Measurements from ENCODE around the gene IFI6. TPM values are rescaled to one million over a fixed set of nuclear protein-coding genes. Genes with fewer than 3 reads are reported as not detected.

Gene IFI6
- total and polyA plus RNA-seq, 2 of the 13 experiments (the other 11 are each of a cell fraction or from before 2014, with no cell fraction given), result 12.9 to 13.2 TPM

DNA sequence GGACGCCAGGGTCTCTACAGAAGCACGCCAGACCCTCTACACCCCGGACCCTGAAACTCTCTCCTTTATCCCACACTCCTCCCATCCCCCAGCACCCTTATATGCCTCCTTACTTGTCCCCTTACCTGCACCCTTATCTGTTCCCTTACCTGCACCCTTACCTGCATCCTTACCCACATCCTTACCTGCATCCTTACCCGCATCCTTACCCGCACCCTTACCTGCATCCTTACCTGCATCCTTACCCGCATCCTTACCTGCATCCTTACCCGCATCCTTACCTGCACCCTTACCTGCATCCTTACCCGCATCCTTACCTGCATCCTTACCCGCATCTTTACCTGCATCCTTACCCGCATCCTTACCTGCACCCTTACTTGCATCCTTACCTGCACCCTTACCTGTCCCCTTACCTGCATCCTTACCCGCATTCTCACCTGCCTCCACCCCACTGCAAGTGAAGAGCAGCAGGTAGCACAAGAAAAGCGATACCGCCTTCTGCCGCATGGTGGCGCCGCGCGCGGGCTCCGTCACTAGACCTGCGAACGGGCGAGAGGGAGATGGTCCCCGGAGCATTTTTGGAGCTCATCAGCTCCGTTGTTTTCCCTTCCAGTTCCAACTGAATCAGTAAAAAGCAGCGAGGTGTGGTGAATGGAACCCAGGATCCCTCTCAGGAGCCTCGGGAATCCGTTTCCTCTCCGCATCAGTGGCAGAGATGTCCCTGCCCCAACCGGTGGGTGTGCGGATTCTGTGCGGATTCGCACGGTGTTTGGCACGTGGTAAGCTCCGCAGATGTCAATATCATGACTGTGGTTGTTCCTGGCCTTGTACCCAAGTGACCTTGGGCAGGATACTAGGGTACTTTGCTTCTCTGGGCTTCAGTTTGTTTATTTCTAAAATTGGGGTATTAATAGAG is 2.9 kb downstream of the IFI6 start (continued):
- TF ChIP-seq ETV5 (CRISPR knock-in tag; IDR thresholded peaks at IDR 0.05; ENCODE audit: borderline replicate concordance), result no peak
- no peak for TF ChIP-seq ZNF792 (CRISPR knock-in tag; IDR thresholded peaks at IDR 0.05)
- TF ChIP-seq ZZZ3 (CRISPR knock-in tag; IDR thresholded peaks at IDR 0.05; ENCODE audit: borderline replicate concordance), result no peak
- no peak for TF ChIP-seq FLYWCH1 (CRISPR knock-in tag; IDR thresholded peaks at IDR 0.05)
- no peak for TF ChIP-seq ARNT (IDR thresholded peaks at IDR 0.05)
- no peak for TF ChIP-seq FIP1L1 (IDR thresholded peaks at IDR 0.05; ENCODE audit: borderline replicate concordance, insufficient read depth, low read depth, low read length)
- TF ChIP-seq ZNF878 (CRISPR knock-in tag; IDR thresholded peaks at IDR 0.05), result no peak

DNA sequence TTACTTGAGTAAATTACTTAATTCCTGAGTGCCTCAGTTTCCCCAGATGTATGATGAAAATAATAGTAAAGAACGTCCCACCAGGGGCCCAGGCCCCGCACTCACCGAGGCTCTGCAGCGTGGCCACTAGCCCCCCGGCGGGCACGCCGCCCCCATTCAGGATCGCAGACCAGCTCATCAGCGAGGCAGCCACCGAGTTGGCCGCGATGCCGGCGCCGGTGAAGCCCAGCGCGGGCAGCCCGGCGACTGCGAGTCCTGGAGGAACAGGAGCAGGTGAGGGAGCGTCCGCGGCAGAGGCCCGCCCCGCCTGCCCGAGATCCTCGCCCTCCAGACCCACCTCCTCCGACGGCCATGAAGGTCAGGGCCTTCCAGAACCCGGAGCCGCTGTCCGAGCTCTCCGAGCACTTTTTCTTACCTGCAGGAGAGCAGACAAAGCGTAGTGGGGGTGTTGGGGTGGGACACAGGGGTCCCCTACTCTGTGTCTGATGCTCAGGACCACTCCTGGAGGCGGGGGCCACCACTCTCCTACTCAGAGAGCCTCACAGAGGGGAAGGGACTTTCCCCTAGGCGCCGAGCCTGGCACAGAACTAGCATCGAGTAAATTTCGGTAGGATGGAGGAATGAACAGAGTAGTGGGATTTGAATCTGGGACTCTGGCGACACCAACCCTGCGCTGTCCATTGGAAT is 3.7 kb downstream of the IFI6 start:
- no peak overlapping the region for H3K4me2 ChIP-seq (ENCODE audit: low read depth, low read length)
- H3K4me3 ChIP-seq (replicated peaks in 1 of 3; ENCODE audit: insufficient read depth in 1 of 3, low read depth in 2 of 3, low read length in 3 of 3), result no peak overlapping the region
- peaks cover 38% of the 10 kb centered on the region for H3K4me1 ChIP-seq (ENCODE audit: insufficient read depth, low read length)
- 71% methylated on average over 15 of the region's 42 CpGs for WGBS (ENCODE audit: low lambda C conversion rate)
- no peak for DNase-seq (ENCODE audit: low spot score)
- H3K9me3 ChIP-seq (ENCODE audit: low read length), result no peaks in the 10 kb centered on the region
- in situ Hi-C loops (cut with HindIII; ENCODE audit: extremely low pct_ligation_motif_present, low pct_unique_long_range_greater_than_20kb), result loop anchor here (5.0 kb wide), 1 partner anchor 54 kb away; no protein-coding TSS in a partner anchor
- no peaks in the 10 kb centered on the region for H4K20me1 ChIP-seq (ENCODE audit: insufficient read depth, low read length)
- no peak overlapping the region for H3K9ac ChIP-seq (ENCODE audit: insufficient read depth, low read depth, low read length)
- POLR2A ChIA-PET, result no interaction called here
- no peak overlapping the region for H2AFZ ChIP-seq (ENCODE audit: low read length)
- no peak for ATAC-seq
- no peaks in the 10 kb centered on the region for H3K36me3 ChIP-seq (replicated peaks in 1 of 2; ENCODE audit: control insufficient read depth in 1 of 2, insufficient read depth in 2 of 2, low read length in 2 of 2)
- H3K27me3 ChIP-seq (ENCODE audit: control insufficient read depth in 1 of 2, insufficient read depth in 2 of 2, low read length in 2 of 2), result no peaks in the 10 kb centered on the region
- H3K79me2 ChIP-seq (ENCODE audit: insufficient read depth, low read length), result no peaks in the 10 kb centered on the region
- BruUV-seq (replicated peaks), result no TSS peak
- no peak for FAIRE-seq
- H3K27ac ChIP-seq (ENCODE audit: extremely low read length, insufficient read depth, low read length), result no peak overlapping the region
- intact Hi-C loops (cut with micrococcal nuclease; ENCODE audit: unreplicated experiment), result loop anchor here (10.0 kb wide), 1 partner anchor 273 kb away; the partner anchor contains the start of gene GPR3
- CTCF ChIA-PET (ENCODE audit: low intra/inter-chr PET ratio, low total read pairs), result interaction anchor here (1.7 kb wide), 1 partner anchor 51 kb away, joined by 7 read pairs; no protein-coding TSS in a partner anchor
- TF ChIP-seq AKAP8 (CRISPR knock-in tag; IDR thresholded peaks at IDR 0.05) (no peak), ZNF317 (CRISPR knock-in tag; IDR thresholded peaks at IDR 0.05) (no peak), NR1H2 (CRISPR knock-in tag; IDR thresholded peaks at IDR 0.05; ENCODE audit: borderline replicate concordance, low read depth) (no peak), ZNF180 (CRISPR knock-in tag; IDR thresholded peaks at IDR 0.05; ENCODE audit: borderline replicate concordance, low read depth) (no peak), ZKSCAN5 (CRISPR knock-in tag; IDR thresholded peaks at IDR 0.05) (no peak), TBX3 (IDR thresholded peaks at IDR 0.05; ENCODE audit: borderline replicate concordance) (no peak), MIXL1 (CRISPR knock-in tag; IDR thresholded peaks at IDR 0.05) (no peak), HIVEP1 (CRISPR knock-in tag; IDR thresholded peaks at IDR 0.05) (no peak), TBX2 (CRISPR knock-in tag; IDR thresholded peaks at IDR 0.05; ENCODE audit: borderline replicate concordance) (no peak), SIX4 (CRISPR knock-in tag; IDR thresholded peaks at IDR 0.05) (no peak)
- TF ChIP-seq, protein P1, sequence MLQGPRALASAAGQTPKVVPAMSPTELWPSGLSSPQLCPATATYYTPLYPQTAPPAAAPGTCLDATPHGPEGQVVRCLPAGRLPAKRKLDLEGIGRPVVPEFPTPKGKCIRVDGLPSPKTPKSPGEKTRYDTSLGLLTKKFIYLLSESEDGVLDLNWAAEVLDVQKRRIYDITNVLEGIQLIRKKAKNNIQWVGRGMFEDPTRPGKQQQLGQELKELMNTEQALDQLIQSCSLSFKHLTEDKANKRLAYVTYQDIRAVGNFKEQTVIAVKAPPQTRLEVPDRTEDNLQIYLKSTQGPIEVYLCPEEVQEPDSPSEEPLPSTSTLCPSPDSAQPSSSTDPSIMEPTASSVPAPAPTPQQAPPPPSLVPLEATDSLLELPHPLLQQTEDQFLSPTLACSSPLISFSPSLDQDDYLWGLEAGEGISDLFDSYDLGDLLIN (CRISPR knock-in tag; IDR thresholded peaks at IDR 0.05; ENCODE audit: borderline replicate concordance), result no peak
- TF ChIP-seq, protein P2, sequence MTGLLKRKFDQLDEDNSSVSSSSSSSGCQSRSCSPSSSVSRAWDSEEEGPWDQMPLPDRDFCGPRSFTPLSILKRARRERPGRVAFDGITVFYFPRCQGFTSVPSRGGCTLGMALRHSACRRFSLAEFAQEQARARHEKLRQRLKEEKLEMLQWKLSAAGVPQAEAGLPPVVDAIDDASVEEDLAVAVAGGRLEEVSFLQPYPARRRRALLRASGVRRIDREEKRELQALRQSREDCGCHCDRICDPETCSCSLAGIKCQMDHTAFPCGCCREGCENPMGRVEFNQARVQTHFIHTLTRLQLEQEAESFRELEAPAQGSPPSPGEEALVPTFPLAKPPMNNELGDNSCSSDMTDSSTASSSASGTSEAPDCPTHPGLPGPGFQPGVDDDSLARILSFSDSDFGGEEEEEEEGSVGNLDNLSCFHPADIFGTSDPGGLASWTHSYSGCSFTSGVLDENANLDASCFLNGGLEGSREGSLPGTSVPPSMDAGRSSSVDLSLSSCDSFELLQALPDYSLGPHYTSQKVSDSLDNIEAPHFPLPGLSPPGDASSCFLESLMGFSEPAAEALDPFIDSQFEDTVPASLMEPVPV (CRISPR knock-in tag; IDR thresholded peaks at IDR 0.05), result no peak
- TF ChIP-seq, protein P3, sequence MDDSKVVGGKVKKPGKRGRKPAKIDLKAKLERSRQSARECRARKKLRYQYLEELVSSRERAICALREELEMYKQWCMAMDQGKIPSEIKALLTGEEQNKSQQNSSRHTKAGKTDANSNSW (CRISPR knock-in tag; IDR thresholded peaks at IDR 0.05; ENCODE audit: borderline replicate concordance), result no peak
